Measurements from ENCODE around the gene SOS2.

The SOS2 gene

GRCh38 chr14:50215416-50215815 lies 16.0 kb downstream of the SOS2 start:
- Histone ChIP-seq H3K4me3 (no peak overlapping the region), H3K27ac (no peak overlapping the region), H3K36me3 (no peaks in the 10 kb centered on the region), H3K27me3 (no peaks in the 10 kb centered on the region), H3K4me1 (peaks cover 0 to 74% (median 1%) of the 10 kb centered on the region in 4 donors), H3K9me3 (no peaks in the 10 kb centered on the region)
- no peak for DNase-seq
- TF ChIP-seq CTCF (IDR thresholded peaks at IDR 0.05) = no peak
- intact Hi-C loops (cut with DNase I; ENCODE audit: low total_unique reads) = no loop called here

- H3K4me1 ChIP-seq = peaks cover 0 to 58% (median 1%) of the 10 kb centered on the region in 4 donors
- no peak overlapping the region for H3K4me3 ChIP-seq
- intact Hi-C loops (cut with DNase I; ENCODE audit: low total_unique reads) = no loop called here
- H3K27ac ChIP-seq = no peak overlapping the region
- no peak for TF ChIP-seq CTCF (IDR thresholded peaks at IDR 0.05)
- no peaks in the 10 kb centered on the region for H3K36me3 ChIP-seq
- no peak for DNase-seq
- H3K9me3 ChIP-seq = no peaks in the 10 kb centered on the region
- no peaks in the 10 kb centered on the region for H3K27me3 ChIP-seq
These were observed 17.6 kb downstream of the SOS2 start for GRCh38 chr14:50213795-50214194.

- DNase-seq = no peak
- Histone ChIP-seq H3K4me3 (no peak overlapping the region), H3K9me3 (no peaks in the 10 kb centered on the region), H3K27me3 (no peaks in the 10 kb centered on the region), H3K36me3 (no peaks in the 10 kb centered on the region), H3K4me1 (peaks cover 0 to 49% (median 1%) of the 10 kb centered on the region in 4 donors), H3K27ac (no peak overlapping the region)
- no peak for TF ChIP-seq CTCF (IDR thresholded peaks at IDR 0.05)
- intact Hi-C loops (cut with DNase I; ENCODE audit: low total_unique reads) = no loop called here
These were observed 18.7 kb downstream of the SOS2 start for GRCh38 chr14:50212726-50213125.

GRCh38 chr14:50210074-50210473 lies 21.3 kb downstream of the SOS2 start:
- TF ChIP-seq CTCF (IDR thresholded peaks at IDR 0.05) = no peak
- Histone ChIP-seq H3K9me3 (no peaks in the 10 kb centered on the region), H3K27ac (no peak overlapping the region), H3K4me3 (no peak overlapping the region), H3K4me1 (peaks cover 0 to 25% (median 1%) of the 10 kb centered on the region in 4 donors), H3K27me3 (no peaks in the 10 kb centered on the region), H3K36me3 (no peaks in the 10 kb centered on the region)
- intact Hi-C loops (cut with DNase I; ENCODE audit: low total_unique reads) = no loop called here
- no peak for DNase-seq

DNA sequence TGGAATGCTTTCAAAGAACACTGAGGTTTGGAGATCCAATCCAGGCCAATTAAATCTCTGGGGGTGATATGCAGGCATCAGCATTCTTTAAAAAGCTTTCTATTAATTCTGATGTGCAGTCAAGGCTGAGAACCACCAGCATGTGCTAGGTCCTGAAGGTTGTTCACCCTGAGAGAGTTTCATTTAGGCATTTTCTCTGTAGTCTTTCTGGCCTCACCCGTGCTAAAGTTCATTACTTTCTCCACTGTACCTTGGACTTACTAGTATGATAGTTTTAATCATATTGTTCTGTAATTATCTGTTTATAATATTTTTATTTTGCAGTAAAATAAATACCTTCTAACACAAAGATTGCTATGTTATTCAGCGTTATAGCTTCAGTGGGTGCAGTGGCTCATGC lies 32.9 kb downstream of the SOS2 start:
- Histone ChIP-seq H3K27me3 (no peaks in the 10 kb centered on the region), H3K9me3 (no peaks in the 10 kb centered on the region), H3K27ac (no peak overlapping the region), H3K36me3 (peaks cover 37 to 76% (median 60%) of the 10 kb centered on the region in 3 donors), H3K4me1 (no peaks in the 10 kb centered on the region), H3K4me3 (no peak overlapping the region)
- DNase-seq = no peak
- intact Hi-C loops (cut with DNase I; ENCODE audit: low total_unique reads) = no loop called here
- no peak for TF ChIP-seq CTCF (IDR thresholded peaks at IDR 0.05)

GRCh38 chr14:50191499-50191898 lies 39.9 kb downstream of the SOS2 start:
- Histone ChIP-seq H3K27ac (no peak overlapping the region), H3K4me3 (no peak overlapping the region), H3K9me3 (no peaks in the 10 kb centered on the region), H3K27me3 (no peaks in the 10 kb centered on the region), H3K36me3 (peaks cover 24 to 54% (median 34%) of the 10 kb centered on the region in 3 donors), H3K4me1 (no peaks in the 10 kb centered on the region)
- DNase-seq = no peak
- TF ChIP-seq CTCF (IDR thresholded peaks at IDR 0.05) = no peak
- intact Hi-C loops (cut with DNase I; ENCODE audit: low total_unique reads) = no loop called here
